Kidney epithelial cell (primary cell): ENCODE data around the gene GATA2. TPM values are rescaled to one million over a fixed set of nuclear protein-coding genes. Genes with fewer than 3 reads are reported as not detected.

ENCODE experiments used
- DNase-seq: peaks from one replicate; pipeline ENCODE4 v3.0.0-alpha.2; 2010; ENCODE audit warnings: low read depth
- H3K27me3 ChIP-seq: 2 replicates; pipeline ENCODE4 v1.6.0; 2011; ENCODE audit warnings: low read length; ENCODE audit not compliant: control insufficient read depth, insufficient read depth
- H3K36me3 ChIP-seq: 2 replicates; pipeline ENCODE4 v1.5.1; 2011; ENCODE audit warnings: low read length; ENCODE audit not compliant: control insufficient read depth, insufficient read depth
- H3K4me3 ChIP-seq: 2 replicates; pipeline ENCODE4 v1.5.1; 2011; ENCODE audit warnings: low read depth, mild to moderate bottlenecking, control low read depth, low read length
- CTCF ChIP-seq: IDR thresholded peaks from 2 replicates; pipeline ENCODE4 v1.5.1; 2011; ENCODE audit warnings: mild to moderate bottlenecking, moderate library complexity, low read length, control low read depth, inconsistent platforms; ENCODE audit not compliant: insufficient read depth, poor library complexity, severe bottlenecking
- total RNA-seq: library from RNA; depleted of rRNA; stranded (reverse); fragments of >200 nt; gene quantifications from 2 replicates; pipeline ENCODE4 v1.2.3, GENCODE V29; 2015

GATA2 gene
- total RNA-seq, 1 donor from 2014 or later: 5.6 TPM

- Histone ChIP-seq H3K27me3 (peaks cover 38% of the 10 kb centered on the region), H3K4me3 (no peak overlapping the region), H3K36me3 (no peaks in the 10 kb centered on the region)
- TF ChIP-seq CTCF: no peak
- no peak for DNase-seq
Measured at GRCh38 chr3:128456776-128457715, 36.0 kb downstream of the GATA2 start.

DNA sequence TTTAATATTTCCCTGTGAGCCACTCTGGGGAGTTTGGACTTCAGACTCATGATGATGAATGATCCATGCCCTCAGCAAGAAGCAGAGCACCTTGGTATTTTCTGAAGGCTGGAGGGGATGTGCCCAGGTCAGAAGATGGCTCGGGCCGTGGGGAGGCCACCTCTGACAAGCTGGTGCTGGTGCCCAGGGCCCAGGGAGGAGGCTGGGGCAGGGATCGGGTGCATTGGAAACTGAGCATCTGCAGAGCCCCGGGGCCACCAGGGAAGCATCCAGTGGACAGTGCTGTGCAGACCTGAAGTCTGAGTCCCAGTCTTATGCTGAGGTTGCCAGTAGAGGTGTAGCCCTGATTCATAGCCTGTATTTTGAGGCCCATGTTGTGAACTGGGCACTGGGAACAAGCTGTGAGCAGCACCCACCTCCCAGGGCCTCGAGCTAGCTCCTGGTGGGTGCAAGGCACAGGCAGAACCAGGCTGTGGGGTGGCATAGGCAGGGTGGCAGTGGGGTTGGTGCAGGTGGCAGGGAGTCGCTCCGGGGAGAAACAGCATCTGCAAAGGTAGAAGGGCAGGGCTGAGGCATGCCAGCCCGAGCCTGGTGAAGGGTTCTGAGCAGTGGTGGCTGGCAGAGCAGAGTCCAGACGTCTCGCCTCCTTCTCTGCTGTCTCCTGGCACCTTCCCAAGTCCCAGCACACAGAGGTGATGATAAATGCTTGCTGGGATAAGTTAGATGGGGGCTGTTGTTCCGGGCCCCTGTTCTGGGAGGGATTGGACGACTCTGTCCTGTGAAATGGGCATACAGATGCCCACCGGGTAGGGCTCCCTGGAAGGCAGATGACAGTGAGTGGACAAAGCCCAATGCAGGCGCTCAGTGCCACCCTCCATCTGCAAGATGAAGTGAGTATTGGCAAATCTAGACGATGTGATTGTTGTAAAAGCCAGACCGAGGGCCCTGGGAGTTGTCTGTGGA is 36.9 kb downstream of the GATA2 start:
- Histone ChIP-seq H3K4me3 (no peak overlapping the region), H3K27me3 (peaks cover 38% of the 10 kb centered on the region)

DNA sequence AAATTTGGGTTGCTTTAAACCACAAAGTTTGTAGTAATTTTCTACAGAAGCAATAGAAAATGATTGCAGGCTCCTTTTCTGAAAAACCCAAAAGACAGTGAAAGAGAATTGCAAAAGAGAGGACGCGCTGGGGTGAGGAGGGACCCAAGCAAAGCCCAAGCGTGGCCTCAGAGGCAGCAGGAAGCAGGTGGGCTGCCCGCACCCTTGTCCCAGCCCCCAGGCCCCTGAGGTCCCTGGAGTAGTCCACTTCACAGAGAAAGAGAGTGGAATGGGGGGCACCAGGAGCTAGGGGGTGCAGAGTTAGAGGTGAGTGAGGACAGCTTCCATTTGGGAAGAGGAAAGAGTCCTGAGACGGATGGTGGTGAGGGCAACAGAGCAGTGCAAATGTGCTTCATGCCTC is 37.9 kb downstream of the GATA2 start:
- Histone ChIP-seq H3K36me3 (no peaks in the 10 kb centered on the region), H3K4me3 (no peak overlapping the region), H3K27me3 (peaks cover 41% of the 10 kb centered on the region)
- TF ChIP-seq CTCF: no peak
- DNase-seq: no peak

More for the DNA sequence above, 36.9 kb downstream of the GATA2 start:
- H3K36me3 ChIP-seq: no peaks in the 10 kb centered on the region
- no peak for TF ChIP-seq CTCF
- DNase-seq: no peak

DNA sequence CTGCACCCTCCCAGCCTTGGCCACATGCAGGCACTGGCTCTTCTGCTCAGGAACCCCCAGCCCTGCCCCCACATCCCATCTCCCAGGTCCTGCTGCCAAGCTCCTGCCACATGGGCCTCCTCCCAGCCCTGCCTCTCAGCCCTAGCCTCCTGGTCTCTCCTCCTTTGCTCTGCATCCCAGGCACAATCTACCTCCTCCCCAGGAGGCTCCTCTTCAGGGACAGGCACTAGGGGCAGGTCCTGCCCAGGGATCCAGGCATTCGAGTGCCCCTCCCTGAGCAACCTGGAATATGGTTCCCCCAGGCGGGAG is 38.7 kb downstream of the GATA2 start:
- no peaks in the 10 kb centered on the region for H3K36me3 ChIP-seq
- H3K4me3 ChIP-seq: no peak overlapping the region
- no peak for TF ChIP-seq CTCF
- DNase-seq: no peak
- H3K27me3 ChIP-seq: peaks cover 37% of the 10 kb centered on the region

DNA sequence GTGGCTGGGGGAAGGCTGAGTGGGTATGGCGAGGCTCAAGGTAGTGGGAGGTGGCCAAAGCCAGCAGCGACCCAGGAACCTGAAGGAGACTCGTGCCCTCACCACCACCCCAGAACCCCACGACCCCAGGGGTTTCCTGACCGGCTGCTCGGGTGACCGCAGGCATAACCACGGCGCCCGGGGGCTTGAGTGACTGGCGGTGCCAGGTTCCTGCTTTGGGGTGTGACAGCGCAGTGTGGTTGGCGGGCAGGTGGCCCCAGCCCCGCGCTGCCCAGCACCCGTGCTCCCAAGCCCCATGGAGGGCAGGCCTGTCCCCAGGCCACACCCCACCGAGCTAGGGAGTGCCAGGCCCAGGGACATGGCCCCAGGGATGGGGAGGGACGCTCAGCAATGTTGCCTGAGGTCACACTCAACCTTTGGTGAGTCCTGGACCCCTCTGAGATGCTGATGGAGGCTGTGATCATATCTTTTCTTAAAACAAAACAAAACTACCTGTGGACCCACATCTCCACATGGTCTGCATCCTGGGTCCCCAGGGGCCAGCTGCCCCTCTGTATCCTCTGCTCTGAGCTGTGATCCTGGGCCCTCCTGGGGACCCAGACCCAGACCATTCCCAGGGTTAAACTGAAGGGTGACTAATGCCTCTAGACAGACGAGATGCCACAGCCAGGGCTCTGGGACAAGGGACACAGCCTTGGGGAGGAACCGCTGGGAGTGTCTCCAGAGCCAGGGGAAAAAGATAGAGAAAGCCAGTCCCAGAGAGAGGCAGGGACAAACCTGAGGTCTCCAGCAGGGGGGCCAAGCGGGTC is 39.3 kb downstream of the GATA2 start:
- DNase-seq: no peak
- no peak for TF ChIP-seq CTCF
- Histone ChIP-seq H3K27me3 (peaks cover 35% of the 10 kb centered on the region), H3K4me3 (no peak overlapping the region), H3K36me3 (no peaks in the 10 kb centered on the region)
